NCI-H2171 (cell line): ENCODE results near the gene CDYL.

Source experiments
- DNase-seq: peaks from one replicate; lab custom pipeline; 2025; lab: John Stamatoyannopoulos, UW

Gene CDYL

DNA sequence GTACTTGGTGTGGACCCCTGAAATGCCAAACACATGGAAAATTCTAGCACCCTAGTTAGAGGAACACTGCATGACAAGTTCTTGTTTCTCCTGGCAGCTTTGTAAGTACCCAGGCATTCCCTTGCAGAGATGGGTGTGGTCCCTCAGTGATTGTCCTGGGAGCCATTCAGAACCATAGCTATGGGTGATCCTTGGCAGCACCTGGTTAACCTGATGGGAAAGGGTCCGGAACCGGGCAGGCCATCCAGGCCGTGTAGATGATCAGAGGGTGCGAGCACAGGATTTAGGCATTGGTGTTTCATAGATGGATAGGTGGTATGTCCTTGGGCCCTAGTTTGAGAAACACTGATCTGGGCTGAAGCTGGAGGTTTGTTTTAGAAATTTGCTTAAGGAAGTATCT is 131.9 kb downstream of the CDYL start:
- no peak for DNase-seq

GRCh38 chr6:4909063-4909706 is 133.0 kb downstream of the CDYL start:
- DNase-seq: no peak

- DNase-seq: no peak
These were observed 134.0 kb downstream of the CDYL start for GRCh38 chr6:4910037-4910760.

GRCh38 chr6:4912559-4912958 is 136.4 kb downstream of the CDYL start:
- no peak for DNase-seq

- no peak for DNase-seq
These were observed 137.7 kb downstream of the CDYL start for GRCh38 chr6:4913705-4914419.

GRCh38 chr6:4914420-4915159 is 138.4 kb downstream of the CDYL start:
- no peak for DNase-seq

GRCh38 chr6:4916954-4917561 is 140.9 kb downstream of the CDYL start:
- DNase-seq: no peak

DNA sequence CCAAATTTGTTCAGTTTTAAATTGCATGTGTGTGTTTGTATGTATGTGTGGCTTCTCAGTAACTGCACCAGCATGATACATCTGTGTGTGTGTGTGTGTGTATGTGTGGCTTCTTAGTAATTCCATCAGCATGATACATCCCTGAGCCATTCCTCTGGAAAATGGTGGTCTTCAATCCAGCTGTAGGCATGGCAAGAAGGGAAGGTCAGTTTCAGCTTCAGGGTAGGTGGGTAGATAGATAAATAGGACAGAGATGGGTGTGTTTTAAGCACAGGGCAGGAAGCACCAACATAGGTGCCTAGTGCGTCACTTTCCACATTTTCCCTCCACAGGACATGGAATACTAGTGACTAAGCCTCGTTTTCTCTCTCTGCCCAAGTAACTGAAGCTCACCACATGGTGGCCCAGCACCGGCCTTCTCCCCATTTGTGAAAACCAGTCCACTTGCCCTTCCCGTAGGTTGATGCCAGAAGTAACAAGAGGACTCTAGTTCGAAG is 144.8 kb downstream of the CDYL start:
- DNase-seq: no peak

- DNase-seq: no peak
These were observed 146.4 kb downstream of the CDYL start for GRCh38 chr6:4922488-4923037.

- no peak for DNase-seq
These were observed 146.9 kb downstream of the CDYL start for GRCh38 chr6:4923081-4923480.

GRCh38 chr6:4924661-4925271 is 148.6 kb downstream of the CDYL start:
- no peak for DNase-seq

DNA sequence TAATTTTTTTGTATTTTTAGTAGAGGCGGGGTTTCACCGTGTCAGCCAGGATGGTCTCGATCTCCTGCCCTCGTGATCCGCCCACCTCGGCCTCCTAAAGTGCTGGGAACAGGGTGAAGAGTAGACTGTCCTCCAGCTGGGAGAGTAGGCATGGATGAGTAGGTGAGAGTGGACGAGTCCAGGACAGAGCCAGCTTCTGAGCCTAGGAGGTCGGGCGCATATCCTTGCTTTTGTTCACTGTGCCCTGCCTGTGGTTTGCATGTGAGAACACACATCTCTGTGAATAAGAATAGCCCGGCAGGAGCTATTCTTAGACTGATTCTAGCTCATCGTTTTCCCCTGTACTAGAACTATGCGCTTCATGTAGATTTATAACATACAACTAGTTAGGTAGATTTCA is 149.4 kb downstream of the CDYL start:
- no peak for DNase-seq

DNA sequence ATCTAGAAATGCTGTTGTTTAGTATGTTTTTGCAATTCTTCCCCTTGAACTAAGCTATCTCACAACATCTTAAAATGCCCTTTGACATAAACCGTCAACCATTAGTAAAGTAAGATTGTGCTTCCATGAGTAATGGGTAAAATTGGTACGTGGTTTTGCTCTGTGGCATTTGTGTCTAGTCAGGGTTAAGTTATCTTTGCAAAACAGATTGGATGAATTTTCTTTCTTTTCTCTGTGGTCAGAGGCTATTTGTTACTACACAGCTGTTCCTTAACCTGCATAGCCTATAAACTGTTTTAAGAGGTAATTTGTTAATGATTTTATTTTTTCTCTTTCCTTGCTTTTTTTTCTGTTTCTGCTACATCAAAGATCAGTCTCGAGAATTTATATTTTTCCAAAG is 152.2 kb downstream of the CDYL start:
- DNase-seq: no peak

DNA sequence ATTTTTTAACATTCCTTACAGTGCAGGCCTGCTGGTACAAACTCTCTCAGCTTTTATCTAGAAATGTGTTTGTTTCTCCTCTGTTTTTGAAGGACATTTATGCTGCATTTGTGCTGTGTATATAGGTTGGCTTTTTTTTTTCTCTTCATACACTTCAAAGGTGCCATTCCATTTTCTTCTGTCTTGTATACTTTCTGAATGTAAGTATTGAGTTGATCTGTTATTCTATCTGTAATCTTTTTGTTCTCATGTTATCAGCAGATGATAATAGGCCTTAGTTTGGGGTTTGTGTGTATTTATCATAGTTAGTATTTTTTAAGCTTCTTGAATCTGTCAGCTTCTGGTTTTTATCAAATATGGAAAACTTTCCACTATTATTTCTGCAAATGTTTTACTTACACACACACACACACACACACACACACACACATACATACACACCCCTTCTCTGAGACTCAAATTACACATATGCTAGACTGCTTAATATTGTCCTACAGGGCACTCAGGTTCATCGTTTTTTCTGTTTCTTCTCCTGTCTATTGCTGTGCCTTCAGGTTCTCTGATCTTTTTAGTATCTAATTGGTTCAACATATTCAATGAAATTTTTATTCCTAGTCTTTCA is 153.0 kb downstream of the CDYL start:
- no peak for DNase-seq

DNA sequence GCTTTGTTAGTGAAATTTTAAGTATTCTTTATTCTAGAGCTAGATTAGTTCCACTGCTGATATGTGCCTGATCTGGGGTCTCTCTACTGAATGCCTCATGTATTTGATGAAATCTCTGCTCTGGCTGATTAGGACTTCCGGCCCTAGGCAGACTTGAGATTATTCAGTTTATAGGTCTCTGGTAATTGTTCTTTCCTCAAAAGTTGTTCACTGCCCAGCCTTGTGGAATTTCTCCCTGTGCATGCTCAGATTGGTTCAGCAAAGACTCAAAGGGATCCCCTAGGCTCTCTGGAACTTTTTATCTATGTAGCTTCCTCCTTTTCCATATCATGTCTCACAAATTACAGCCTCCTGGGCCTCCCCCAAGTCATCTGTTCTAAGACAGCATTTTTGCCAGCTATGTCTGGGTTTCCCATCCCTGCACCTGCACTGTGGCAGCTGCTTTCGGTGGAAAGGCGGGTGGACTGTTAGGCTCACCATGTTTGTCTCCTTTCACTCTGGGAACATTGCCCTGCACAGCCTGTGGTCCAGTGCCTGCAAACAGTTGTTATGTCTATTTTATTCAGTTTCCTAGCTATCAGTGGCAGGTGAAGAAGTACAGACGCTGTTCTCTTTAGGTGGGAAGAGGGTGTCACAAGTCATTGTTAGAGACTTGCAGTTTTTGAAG is 154.0 kb downstream of the CDYL start:
- no peak for DNase-seq

DNA sequence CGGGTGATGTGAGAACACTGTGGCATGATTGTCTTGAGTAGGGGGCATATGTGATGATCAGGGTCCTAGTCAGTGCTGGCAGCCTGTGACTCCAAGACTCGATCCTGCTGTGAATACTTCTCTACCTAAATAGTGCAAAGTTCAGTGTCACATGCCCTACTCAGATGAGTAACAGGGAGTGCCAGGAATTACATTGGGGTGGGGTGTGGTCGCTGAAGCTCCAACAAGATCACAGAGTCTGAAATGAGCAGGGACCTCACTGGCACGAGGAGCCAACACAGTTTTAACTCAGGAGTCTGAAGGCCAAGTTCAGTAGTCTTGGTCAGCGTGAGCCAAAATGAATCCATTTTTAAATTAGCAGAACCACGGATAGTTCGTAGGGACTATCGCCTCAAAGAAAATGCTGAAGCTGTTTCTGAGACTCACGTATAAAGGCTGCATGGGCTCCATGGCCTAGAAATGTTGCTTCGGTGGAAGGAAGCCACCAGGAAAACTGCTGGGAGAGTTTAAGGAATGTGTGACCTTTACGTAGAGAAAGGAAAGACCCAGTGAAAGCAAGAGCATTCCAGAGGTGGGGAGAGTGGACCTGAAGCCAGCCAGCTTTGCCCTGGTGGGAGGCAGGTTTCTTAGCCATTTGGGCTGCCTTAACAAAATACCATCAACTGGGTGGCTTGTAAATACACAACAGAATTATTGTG is 155.5 kb downstream of the CDYL start:
- no peak for DNase-seq

DNA sequence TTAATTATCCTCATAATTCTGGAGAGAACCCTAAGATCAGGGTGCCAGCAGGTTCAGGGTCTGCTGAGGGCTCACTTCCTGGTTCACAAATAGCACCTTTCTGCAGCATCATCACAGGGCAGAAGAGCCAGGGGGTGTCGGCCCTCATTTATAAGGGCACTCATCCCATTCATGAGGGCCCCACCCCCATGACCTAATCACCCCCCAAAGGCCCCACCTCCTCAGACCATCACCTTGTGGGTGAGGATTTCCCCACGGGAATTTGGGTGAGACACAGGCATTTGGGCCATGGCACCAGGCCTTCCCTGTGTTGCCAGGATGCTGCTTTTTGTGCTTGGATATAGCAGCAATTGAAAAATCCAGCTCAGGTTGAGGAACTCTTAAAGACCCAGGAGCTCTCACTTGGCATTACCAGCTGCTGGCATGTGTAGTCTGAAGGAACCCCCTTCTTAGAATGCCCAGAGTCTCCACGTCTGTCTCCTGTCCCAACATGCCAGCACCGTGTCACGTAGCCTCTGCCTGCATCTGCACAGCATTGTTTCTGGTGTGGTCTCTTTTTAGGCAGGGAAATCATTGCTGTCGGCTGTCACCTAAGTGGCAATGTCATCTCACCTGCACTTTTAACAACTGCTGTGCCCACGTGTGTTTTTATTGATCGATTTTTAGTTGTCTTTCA is 156.2 kb downstream of the CDYL start:
- peak; percentile 8 for DNase-seq

GRCh38 chr6:4935486-4935885 is 159.3 kb downstream of the CDYL start:
- no peak for DNase-seq
